Measurements from ENCODE around the gene SLC9A9. TPM values are rescaled to one million over a fixed set of nuclear protein-coding genes. Genes with fewer than 3 reads are reported as not detected.

The SLC9A9 gene
- total RNA-seq, 4 donors from 2014 or later: 1.1 to 15.9 (median 9.7) TPM

GRCh38 chr3:143224716-143225115 is 623.6 kb downstream of the SLC9A9 start:
- Histone ChIP-seq H3K27ac (no peak overlapping the region), H3K36me3 (no peaks in the 10 kb centered on the region), H3K4me3 (no peak overlapping the region), H3K27me3 (no peaks in the 10 kb centered on the region), H3K4me1 (peaks cover 0 to 4% (median 2%) of the 10 kb centered on the region in 4 donors), H3K9me3 (no peaks in the 10 kb centered on the region)
- in situ Hi-C loops (cut with MboI; ENCODE audit: low pct_ligation_motif_present in 1 of 4, low pct_unique_long_range_greater_than_20kb in 1 of 4, low sequenced_read_pairs in 3 of 4) (no loop called here), intact Hi-C loops (cut with DNase I; ENCODE audit: low total_unique reads) (no loop called here)
- TF ChIP-seq POLR2AphosphoS5 (IDR thresholded peaks at IDR 0.05): no peak
- DNase-seq: no peak
- 79 to 93% methylated on average over 2 of the region's 2 CpGs for WGBS, 2 donors (ENCODE audit: low coverage in 1 of 2)

GRCh38 chr3:143222981-143223380 is 625.3 kb downstream of the SLC9A9 start:
- 78 to 93% methylated on average over 1 of the region's 1 CpG for WGBS, 2 donors (ENCODE audit: low coverage in 1 of 2)
- Histone ChIP-seq H3K9me3 (no peaks in the 10 kb centered on the region), H3K4me1 (peaks cover 0 to 4% (median 2%) of the 10 kb centered on the region in 4 donors), H3K4me3 (no peak overlapping the region), H3K27me3 (no peaks in the 10 kb centered on the region), H3K36me3 (no peaks in the 10 kb centered on the region), H3K27ac (no peak overlapping the region)
- in situ Hi-C loops (cut with MboI; ENCODE audit: low pct_ligation_motif_present in 1 of 4, low pct_unique_long_range_greater_than_20kb in 1 of 4, low sequenced_read_pairs in 3 of 4) (no loop called here), intact Hi-C loops (cut with DNase I; ENCODE audit: low total_unique reads) (no loop called here)
- DNase-seq: no peak
- no peak for TF ChIP-seq POLR2A (IDR thresholded peaks at IDR 0.05)
- no peak for TF ChIP-seq EP300 (IDR thresholded peaks at IDR 0.05; ENCODE audit: low read depth)
- no peak for TF ChIP-seq POLR2AphosphoS5 (IDR thresholded peaks at IDR 0.05)

GRCh38 chr3:143222505-143222904 is 625.8 kb downstream of the SLC9A9 start:
- TF ChIP-seq CTCF (IDR thresholded peaks at IDR 0.05) (no peak), POLR2A (IDR thresholded peaks at IDR 0.05) (no peak), POLR2AphosphoS5 (IDR thresholded peaks at IDR 0.05) (no peak), EP300 (IDR thresholded peaks at IDR 0.05; ENCODE audit: low read depth) (no peak)
- 68 to 79% methylated on average over 3 of the region's 3 CpGs for WGBS, 2 donors (ENCODE audit: low coverage in 1 of 2)
- DNase-seq: no peak
- no peaks in the 10 kb centered on the region for H3K27me3 ChIP-seq
- intact Hi-C loops (cut with DNase I; ENCODE audit: low total_unique reads) (no loop called here), in situ Hi-C loops (cut with MboI; ENCODE audit: low pct_ligation_motif_present in 1 of 4, low pct_unique_long_range_greater_than_20kb in 1 of 4, low sequenced_read_pairs in 3 of 4) (no loop called here)
- H3K4me3 ChIP-seq: no peak overlapping the region
- H3K27ac ChIP-seq: no peak overlapping the region
- H3K36me3 ChIP-seq: no peaks in the 10 kb centered on the region
- no peaks in the 10 kb centered on the region for H3K9me3 ChIP-seq
- peaks cover 0 to 4% (median 2%) of the 10 kb centered on the region in 4 donors for H3K4me1 ChIP-seq

- DNase-seq: no peak
- TF ChIP-seq EP300 (IDR thresholded peaks at IDR 0.05; ENCODE audit: low read depth) (no peak), CTCF (IDR thresholded peaks at IDR 0.05) (no peak)
- intact Hi-C loops (cut with DNase I; ENCODE audit: low total_unique reads) (no loop called here), in situ Hi-C loops (cut with MboI; ENCODE audit: low pct_ligation_motif_present in 1 of 4, low pct_unique_long_range_greater_than_20kb in 1 of 4, low sequenced_read_pairs in 3 of 4) (no loop called here)
- no peaks in the 10 kb centered on the region for H3K27me3 ChIP-seq
- WGBS, 2 donors (ENCODE audit: low coverage in 1 of 2): 66 to 96% methylated on average over 3 of the region's 3 CpGs
- H3K4me1 ChIP-seq: peaks cover 0 to 4% (median 0%) of the 10 kb centered on the region in 4 donors
- H3K27ac ChIP-seq: no peak overlapping the region
- H3K36me3 ChIP-seq: no peaks in the 10 kb centered on the region
- no peak overlapping the region for H3K4me3 ChIP-seq
- H3K9me3 ChIP-seq: no peaks in the 10 kb centered on the region
Observed at GRCh38 chr3:143221446-143221845, 626.8 kb downstream of the SLC9A9 start.

- 90 to 100% methylated on average over 2 to 3 of the region's 3 CpGs for WGBS, 2 donors (ENCODE audit: low coverage in 1 of 2)
- H3K27ac ChIP-seq: no peak overlapping the region
- no peaks in the 10 kb centered on the region for H3K9me3 ChIP-seq
- in situ Hi-C loops (cut with MboI; ENCODE audit: low pct_ligation_motif_present in 1 of 4, low pct_unique_long_range_greater_than_20kb in 1 of 4, low sequenced_read_pairs in 3 of 4): no loop called here
- TF ChIP-seq POLR2A (IDR thresholded peaks at IDR 0.05) (no peak), EP300 (IDR thresholded peaks at IDR 0.05; ENCODE audit: low read depth) (no peak), CTCF (IDR thresholded peaks at IDR 0.05) (no peak)
- no peaks in the 10 kb centered on the region for H3K36me3 ChIP-seq
- peaks cover 0 to 7% (median 0%) of the 10 kb centered on the region in 4 donors for H3K4me1 ChIP-seq
- intact Hi-C loops (cut with DNase I; ENCODE audit: low total_unique reads): no loop called here
- H3K4me3 ChIP-seq: no peak overlapping the region
- H3K27me3 ChIP-seq: no peaks in the 10 kb centered on the region
- no peak for DNase-seq
Observed at GRCh38 chr3:143220741-143221140, 627.5 kb downstream of the SLC9A9 start.

Data from transverse colon (tissue), 4 donors.